Kidney (tissue), 14 donors: ENCODE measurements around the gene KIAA1671. TPM values are rescaled to one million over a fixed set of nuclear protein-coding genes. Genes with fewer than 3 reads are reported as not detected.

Source experiments
- DNase-seq, 5 donors: peaks; one replicate each; pipeline ENCODE4 v3.0.0-alpha.2; 2013 to 2020
- FAIRE-seq: peaks from 2 replicates; lab custom pipeline; 2012; peaks lifted over from hg19 to GRCh38; lab: Jason Lieb, UNC
- H3K27ac ChIP-seq, 2 donors: one replicate each; pipeline ENCODE4 v1.7.0; 2013; ENCODE audit warnings: low read depth in 2 of 2, low read length in 2 of 2, inconsistent platforms in 1 of 2
- H3K27me3 ChIP-seq: one replicate; pipeline ENCODE4 v1.7.1; 2013; ENCODE audit warnings: low read length, inconsistent platforms; ENCODE audit not compliant: control insufficient read depth, insufficient read depth
- H3K36me3 ChIP-seq, 3 donors: one replicate each; pipeline versions ENCODE4 v1.7.0 to v1.7.1; 2013; ENCODE audit warnings: low read length in 3 of 3, control low read depth in 1 of 3, inconsistent platforms in 1 of 3; ENCODE audit not compliant: insufficient read depth in 3 of 3, control insufficient read depth in 2 of 3
- H3K4me1 ChIP-seq, 3 donors: one replicate each; pipeline versions ENCODE4 v1.7.0 to v1.7.1; 2013; ENCODE audit warnings: low read length in 3 of 3, inconsistent platforms in 1 of 3, low read depth in 1 of 3; ENCODE audit not compliant: control insufficient read depth in 2 of 3, insufficient read depth in 2 of 3
- H3K4me3 ChIP-seq, 3 donors: one replicate each; pipeline versions ENCODE4 v1.7.0 to v1.8.1; 2013; ENCODE audit warnings: low read length in 3 of 3, control low read depth in 1 of 3, inconsistent platforms in 1 of 3
- H3K9ac ChIP-seq, 3 donors: one replicate each; pipeline versions ENCODE4 v1.7.0 to v1.7.1; 2013; ENCODE audit warnings: low read length in 3 of 3, control low read depth in 1 of 3, inconsistent platforms in 1 of 3
- H3K9me3 ChIP-seq, 3 donors: one replicate each; pipeline versions ENCODE4 v1.7.0 to v1.7.1; 2013; ENCODE audit warnings: low read length in 3 of 3, control low read depth in 1 of 3, inconsistent platforms in 1 of 3; ENCODE audit not compliant: control insufficient read depth in 2 of 3, insufficient read depth in 1 of 3
- CTCF ChIP-seq: IDR thresholded peaks from 3 replicates; pipeline ENCODE4 v1.5.1; 2012; ENCODE audit warnings: mild to moderate bottlenecking, moderate library complexity, borderline replicate concordance; ENCODE audit not compliant: insufficient read depth; ENCODE audit errors: extremely low read depth
- intact Hi-C: fragments of 100-400 bp; cut with DNase I; formaldehyde crosslinking; loops from one replicate; pipeline ENCODE4 v1.11.1; 2022
- polyA plus RNA-seq: library from polyadenylated mRNA; stranded (reverse); fragments of 350-450 nt; fragmentation: Illumina TruSeq; extraction: RNeasy Lipid Tissue Mini Kit (QIAGEN cat#74804); gene quantifications from one replicate; pipeline ENCODE4 v1.2.3, GENCODE V29; 2014; ENCODE audit warnings: low read depth, low replicate concordance; ENCODE audit not compliant: insufficient read depth
- total RNA-seq: library from RNA; stranded (reverse); fragmentation: NEBNext Ultra II Directional; extraction: Animal tissue kit (Norgen Biotek cat#: 25700); gene quantifications from one replicate; pipeline ENCODE4 v1.2.1, GENCODE V29; 2021
- donor health status: control.
- donor health status: control.
- donor health status: control.
- donor health status: control.
- donor health status: control.
- donor health status: DM: yes; HTN: yes; CAD: no.
- donor health status: Normal renal cell carcinoma (clear cell type).

The KIAA1671 gene
- total and polyA plus RNA-seq, 2 donors from 2014 or later, result 7.3 to 65.2 TPM

- Histone ChIP-seq H3K9me3 (no peaks in the 10 kb centered on the region), H3K27ac (no peak overlapping the region), H3K4me1 (no peaks in the 10 kb centered on the region), H3K36me3 (no peaks in the 10 kb centered on the region), H3K4me3 (no peak overlapping the region), H3K27me3 (no peaks in the 10 kb centered on the region), H3K9ac (no peak overlapping the region)
- no peak for FAIRE-seq
- intact Hi-C loops, result no loop called here
- no peak for DNase-seq
- TF ChIP-seq CTCF, result no peak
Observed at GRCh38 chr22:25208743-25209505, 256.4 kb downstream of the KIAA1671 start.

GRCh38 chr22:25210793-25211192 lies 258.3 kb downstream of the KIAA1671 start:
- TF ChIP-seq CTCF, result no peak
- no peaks in the 10 kb centered on the region for H3K9me3 ChIP-seq
- no peak overlapping the region for H3K4me3 ChIP-seq
- intact Hi-C loops, result no loop called here
- no peaks in the 10 kb centered on the region for H3K27me3 ChIP-seq
- H3K36me3 ChIP-seq, result no peaks in the 10 kb centered on the region
- DNase-seq (no peak), FAIRE-seq (no peak)
- H3K4me1 ChIP-seq, result no peaks in the 10 kb centered on the region
- H3K27ac ChIP-seq, result no peak overlapping the region
- H3K9ac ChIP-seq, result no peak overlapping the region

- intact Hi-C loops, result no loop called here
- Histone ChIP-seq H3K9ac (no peak overlapping the region), H3K27ac (no peak overlapping the region), H3K4me1 (no peaks in the 10 kb centered on the region), H3K27me3 (no peaks in the 10 kb centered on the region), H3K4me3 (no peak overlapping the region), H3K36me3 (no peaks in the 10 kb centered on the region), H3K9me3 (no peaks in the 10 kb centered on the region)
- no peak for TF ChIP-seq CTCF
- FAIRE-seq (no peak), DNase-seq (no peak)
Observed at GRCh38 chr22:25212337-25212736, 259.8 kb downstream of the KIAA1671 start.

DNA sequence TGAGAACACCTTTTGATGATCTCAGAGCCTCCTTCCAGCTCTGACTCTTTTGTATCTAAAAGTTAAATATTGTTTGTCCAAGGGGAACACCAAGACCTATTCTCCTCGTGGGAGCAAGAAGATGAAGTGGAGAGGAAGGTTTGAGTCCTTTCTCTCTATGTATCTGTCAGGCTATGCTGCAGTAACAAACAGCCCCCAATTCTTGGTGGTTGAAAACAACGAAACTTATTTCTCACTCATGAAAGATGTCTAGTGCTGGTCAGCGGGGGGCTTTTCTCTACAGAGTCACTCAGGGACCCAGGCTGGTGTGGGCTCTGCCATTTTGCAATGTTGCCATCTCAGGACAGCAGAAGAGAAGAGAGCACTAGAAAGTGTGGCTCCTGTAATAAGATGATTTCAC lies 260.7 kb downstream of the KIAA1671 start:
- no peak for TF ChIP-seq CTCF
- intact Hi-C loops, result no loop called here
- H3K36me3 ChIP-seq, result no peaks in the 10 kb centered on the region
- H3K9me3 ChIP-seq, result no peaks in the 10 kb centered on the region
- FAIRE-seq (no peak), DNase-seq (no peak)
- no peak overlapping the region for H3K4me3 ChIP-seq
- H3K9ac ChIP-seq, result no peak overlapping the region
- H3K4me1 ChIP-seq, result no peaks in the 10 kb centered on the region
- H3K27ac ChIP-seq, result no peak overlapping the region
- H3K27me3 ChIP-seq, result no peaks in the 10 kb centered on the region
